ENCODE data around the gene SLC15A3.
A peak's percentile ranks its signal among the peaks of the same experiment; 100 is the strongest.
"Not testable (repeated sequence)": the region's sequence is repeated elsewhere in the genome, so short reads cannot be mapped to it uniquely, and the experiment has no call there.

The SLC15A3 gene

DNA sequence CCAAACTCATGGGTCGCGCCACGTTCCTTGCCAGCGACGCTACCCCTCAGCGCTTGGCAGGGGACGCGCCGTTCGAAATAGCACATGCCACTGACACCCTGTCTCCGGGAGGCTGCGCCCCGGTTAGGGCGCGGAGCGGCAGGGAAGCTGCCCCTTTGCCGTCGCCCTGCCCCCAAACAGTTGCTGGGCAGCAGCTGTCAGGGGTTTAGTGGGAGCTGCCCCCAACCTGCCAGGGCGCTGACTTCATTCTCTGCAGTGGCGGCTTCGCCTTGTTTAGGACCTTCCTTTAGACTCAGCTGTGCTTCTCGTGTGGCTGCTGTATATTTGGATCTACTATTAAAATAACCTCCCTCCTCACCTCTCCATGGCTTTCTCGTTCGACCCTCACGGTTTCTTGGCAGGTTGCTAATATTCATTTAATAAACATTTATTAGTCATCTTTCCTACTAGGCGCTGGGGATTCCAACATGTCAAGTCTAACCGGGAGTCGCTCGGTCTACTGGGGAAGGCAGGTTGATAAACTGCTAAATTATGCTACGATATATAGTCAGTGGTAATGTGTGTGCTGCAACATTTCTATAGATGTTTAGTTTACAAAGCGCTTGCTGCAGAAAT is 37.2 kb downstream of the SLC15A3 start:
- peak in 17 of 51 donors; percentile 18 to 73 (median 60) for DNase-seq

GRCh38 chr11:60913793-60914632 is 38.0 kb downstream of the SLC15A3 start, which contains the start of gene TMEM109:
TMEM109 (plus strand) TSS chr11:60914158; CDS start chr11:60919694, 5,536 bp downstream.
- peak; percentile 62 to 99 (median 84) for DNase-seq

- no peak for DNase-seq
Measured at GRCh38 chr11:60912851-60913528, 39.0 kb downstream of the SLC15A3 start.

GRCh38 chr11:60912223-60912850 is 39.6 kb downstream of the SLC15A3 start:
- DNase-seq = no peak

DNA sequence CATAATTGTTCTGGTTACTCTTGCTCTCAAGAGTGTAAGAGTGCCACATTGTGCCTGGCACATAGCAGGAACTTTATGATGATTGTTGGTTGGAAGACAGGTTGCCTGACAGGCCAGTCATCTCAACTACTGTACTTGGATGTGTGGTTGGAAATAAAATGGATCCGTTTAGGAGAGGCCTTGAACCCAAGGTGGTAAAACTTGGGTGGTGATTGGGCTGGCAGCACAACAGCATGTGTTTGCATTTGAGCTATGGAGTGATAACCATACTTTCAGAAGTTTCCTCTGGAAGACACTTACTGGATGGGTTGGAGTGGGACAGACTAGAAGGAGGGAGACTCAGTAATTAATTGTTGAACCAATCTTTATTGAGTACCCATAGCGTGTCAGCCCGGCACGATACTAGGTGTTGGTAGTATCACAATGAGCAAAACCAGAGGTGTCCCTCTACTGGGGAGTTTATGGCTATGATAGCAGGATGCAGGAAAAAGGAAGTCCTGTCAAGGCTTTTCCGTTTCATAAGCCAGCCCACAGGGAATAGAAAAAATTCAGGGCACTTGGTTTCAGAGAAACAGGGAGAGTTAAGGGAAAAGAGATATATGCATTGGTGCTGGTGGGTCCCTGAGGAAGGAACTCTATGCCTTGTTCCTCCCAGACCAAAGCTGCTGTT is 41.1 kb downstream of the SLC15A3 start:
- DNase-seq = no peak

DNA sequence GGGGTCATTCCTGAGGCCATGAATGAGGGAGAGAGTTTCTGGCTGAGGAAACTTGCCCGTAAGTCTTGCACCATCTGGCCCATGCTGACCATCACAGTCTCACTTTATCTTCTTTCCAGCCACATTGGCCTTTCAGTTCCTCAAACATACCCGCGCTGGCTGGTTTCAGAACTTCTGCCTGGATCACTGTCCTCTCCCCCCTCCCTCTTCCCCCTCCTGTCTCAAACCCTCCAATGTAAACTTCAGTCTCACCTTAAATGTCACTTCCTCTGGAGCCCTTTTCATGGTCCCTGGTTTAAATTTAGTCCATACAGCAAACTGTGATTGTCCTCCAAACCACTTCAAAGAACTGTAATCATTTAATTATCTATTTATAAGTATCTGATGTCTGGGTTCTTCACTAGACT is 41.7 kb downstream of the SLC15A3 start:
- DNase-seq = peak in 3 of 51 donors; percentile 5 to 25 (median 23)

- not testable (repeated sequence) for DNase-seq
Measured at GRCh38 chr11:60909680-60910280, 42.2 kb downstream of the SLC15A3 start.

DNA sequence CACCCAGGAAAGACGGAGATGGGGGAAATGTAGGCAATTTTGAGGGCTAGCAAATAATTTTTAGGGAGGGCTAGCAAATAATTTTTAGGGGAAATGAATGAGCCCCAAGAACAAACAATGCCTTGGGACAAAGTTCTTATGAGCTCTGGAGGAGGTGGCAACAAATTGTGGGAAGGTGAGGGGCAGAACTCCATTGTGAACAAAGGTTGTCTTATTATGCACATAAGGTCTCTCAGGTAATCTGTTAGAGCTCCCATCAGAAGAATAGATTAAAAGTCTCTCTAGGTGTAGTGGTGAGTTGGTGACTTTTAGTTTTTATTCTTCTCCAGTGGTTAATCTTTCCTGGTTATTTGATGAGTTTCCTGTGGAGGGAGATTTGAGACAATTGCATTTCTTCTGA is 43.2 kb downstream of the SLC15A3 start:
- no peak for DNase-seq

GRCh38 chr11:60906132-60906972 is 45.6 kb downstream of the SLC15A3 start, which contains the start of gene PRPF19:
PRPF19 (minus strand) TSS chr11:60906585; CDS start chr11:60906382, 203 bp downstream.
- DNase-seq = peak; percentile 74 to 98 (median 93)

DNA sequence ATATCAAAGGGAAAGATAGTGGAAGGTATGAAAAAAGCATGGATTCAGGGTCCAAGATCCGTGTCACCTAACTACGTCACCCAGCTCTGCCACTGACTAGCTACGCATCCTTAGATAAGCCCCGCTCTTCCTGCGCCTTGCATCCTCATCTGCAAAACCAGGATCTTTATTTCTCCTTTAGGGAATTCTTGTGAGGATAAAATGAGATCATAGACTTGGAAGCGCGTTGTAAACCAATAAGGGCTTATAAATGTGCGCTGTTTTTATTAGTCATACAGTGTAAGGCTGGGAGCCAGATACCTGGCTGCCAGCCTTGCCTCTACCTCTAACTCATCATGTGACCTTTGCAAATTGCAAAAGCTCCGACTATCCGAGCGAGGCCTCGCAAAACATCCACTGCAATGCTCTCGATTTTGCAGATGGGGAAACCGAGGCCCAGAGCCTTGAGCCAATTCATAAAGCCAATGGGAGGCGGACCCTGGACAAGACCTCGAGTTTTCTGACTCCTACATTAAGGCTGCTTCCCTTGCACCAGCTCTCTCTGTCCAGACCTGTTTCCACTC is 46.3 kb downstream of the SLC15A3 start:
- peak in 1 of 51 donors; percentile 45 for DNase-seq

DNA sequence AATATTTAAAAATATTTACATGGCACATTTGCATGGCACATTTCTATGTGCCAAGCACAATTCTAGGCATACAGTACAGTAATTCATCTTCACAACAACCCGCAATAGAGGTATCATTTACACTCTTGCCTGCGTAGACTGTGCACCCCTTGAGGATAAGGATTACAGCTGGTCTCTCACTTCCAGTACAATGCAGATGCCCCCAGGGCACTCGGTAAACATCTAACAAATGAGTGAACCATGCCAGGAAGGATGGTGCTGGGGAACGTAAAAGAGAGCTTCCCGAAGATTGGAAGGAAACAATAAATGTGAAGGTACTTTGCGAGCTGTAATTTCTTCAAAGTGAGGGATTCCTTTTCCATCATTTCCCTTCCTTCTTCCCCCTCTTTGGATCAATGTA is 46.9 kb downstream of the SLC15A3 start:
- DNase-seq = no peak

DNA sequence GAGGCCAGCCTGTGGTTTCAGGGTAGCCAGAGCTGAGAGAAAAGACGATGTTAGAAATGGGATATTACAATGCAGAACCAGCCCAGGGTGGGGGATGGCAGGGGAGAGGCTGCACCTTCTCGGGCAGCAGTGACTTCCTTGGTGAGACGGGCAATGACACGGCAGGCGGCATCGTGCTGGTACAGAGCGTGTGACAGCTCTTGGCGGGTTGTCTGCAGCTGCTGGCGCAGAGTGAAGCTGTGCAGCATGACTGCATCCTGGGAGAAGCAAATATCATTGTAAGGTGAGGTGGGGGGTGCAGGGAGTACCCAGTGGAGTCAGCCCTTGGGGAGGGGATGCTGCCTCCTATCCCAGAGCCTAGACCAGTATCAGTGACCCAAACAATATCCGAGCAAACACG is 49.4 kb downstream of the SLC15A3 start:
- peak in 1 of 51 donors; percentile 8 for DNase-seq

- DNase-seq = peak in 16 of 51 donors; percentile 10 to 66 (median 30)
Measured at GRCh38 chr11:60900673-60901404, 51.1 kb downstream of the SLC15A3 start.

GRCh38 chr11:60899977-60900376 is 52.0 kb downstream of the SLC15A3 start:
- no peak for DNase-seq

DNA sequence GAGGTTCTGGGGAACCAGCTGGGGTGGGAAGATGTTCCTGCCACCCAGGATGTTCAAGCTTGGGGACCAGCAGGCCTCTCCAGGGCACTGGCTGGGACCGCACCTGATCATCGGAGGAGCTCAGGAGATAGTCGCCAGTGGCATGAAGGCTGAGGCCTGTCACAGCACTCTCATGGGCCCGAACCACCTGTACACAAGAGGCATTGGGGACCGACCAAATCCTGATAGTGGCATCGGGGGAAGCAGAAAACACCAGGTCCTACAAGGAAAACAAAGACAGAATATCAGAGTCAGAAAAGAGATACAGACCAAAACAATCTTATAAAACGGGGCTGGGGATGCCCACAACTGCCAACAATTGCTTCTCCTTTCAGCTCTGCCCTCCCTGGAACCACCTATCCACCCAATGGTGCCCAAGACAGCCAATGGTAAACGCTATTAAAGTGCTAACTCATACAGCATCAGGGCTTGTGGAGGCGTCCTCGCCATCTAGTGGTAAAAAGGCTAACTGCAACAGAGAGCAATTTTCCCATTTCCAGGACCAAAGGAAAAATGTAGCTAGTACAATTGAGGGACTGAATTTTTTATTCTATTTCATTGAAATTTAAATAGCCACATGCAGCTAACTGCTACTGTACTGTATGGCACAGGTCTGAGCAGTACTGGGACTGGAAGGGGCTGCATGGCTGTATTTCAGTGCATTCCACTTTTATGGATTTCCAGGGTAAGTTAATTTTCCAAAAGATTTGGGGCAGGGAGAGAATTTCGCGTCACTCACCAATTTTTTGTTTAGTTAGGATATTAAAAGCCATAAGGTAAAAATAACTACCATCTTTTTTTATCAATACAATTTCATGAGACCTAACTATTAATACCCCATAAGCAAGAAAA is 52.7 kb downstream of the SLC15A3 start:
- peak in 10 of 51 donors; percentile 7 to 34 (median 24) for DNase-seq

DNA sequence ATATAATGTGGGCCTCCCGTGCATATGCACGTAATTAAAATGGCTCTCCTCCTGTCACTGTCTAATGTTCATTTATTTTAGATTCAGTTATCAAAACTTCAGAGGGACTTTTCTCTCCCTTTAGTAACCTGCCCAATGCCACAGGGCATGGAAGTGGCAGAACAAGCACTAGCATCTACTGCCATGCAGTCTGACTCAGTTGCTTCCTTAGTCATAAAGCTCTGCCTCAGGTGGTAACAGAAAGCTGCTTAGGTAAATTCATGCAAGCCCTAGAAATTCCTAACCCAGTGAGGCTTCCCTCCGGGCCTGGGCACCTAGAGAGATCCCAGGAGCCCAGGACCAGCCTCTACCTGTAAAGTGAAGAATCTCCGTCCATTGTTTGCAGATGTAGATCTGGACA is 54.5 kb downstream of the SLC15A3 start:
- DNase-seq = no peak

- no peak for DNase-seq
Measured at GRCh38 chr11:60895687-60896086, 56.3 kb downstream of the SLC15A3 start.
